ENCODE measurements around the gene ABCC8.
A peak's percentile ranks its signal among the peaks of the same experiment; 100 is the strongest.

Gene ABCC8

GRCh38 chr11:17481905-17482304 is 5.3 kb upstream of the ABCC8 start:
- ATAC-seq, result no peak
- no peak for TF ChIP-seq ZNF565 (CRISPR knock-in tag; conservative IDR thresholded peaks at IDR 0.05; ENCODE audit: low read depth)
- TF ChIP-seq ZC3H10 (CRISPR knock-in tag; IDR thresholded peaks at IDR 0.05), result no peak
- no peak for TF ChIP-seq TOX (CRISPR knock-in tag; IDR thresholded peaks at IDR 0.05; ENCODE audit: borderline replicate concordance)
- no peak for TF ChIP-seq GLIS3 (CRISPR knock-in tag; IDR thresholded peaks at IDR 0.05)
- no peak for TF ChIP-seq POU6F1 (CRISPR knock-in tag; IDR thresholded peaks at IDR 0.05; ENCODE audit: borderline replicate concordance, low read depth)
- no peak for TF ChIP-seq PATZ1 (CRISPR knock-in tag; IDR thresholded peaks at IDR 0.05; ENCODE audit: borderline replicate concordance)
- TF ChIP-seq BACH2 (CRISPR knock-in tag; IDR thresholded peaks at IDR 0.05; ENCODE audit: borderline replicate concordance), result no peak

GRCh38 chr11:17479284-17480214 is 2.9 kb upstream of the ABCC8 start:
- peak; percentile 69 for ATAC-seq
- no peak for TF ChIP-seq ZFP3 (CRISPR knock-in tag; IDR thresholded peaks at IDR 0.05)
- no peak for TF ChIP-seq POU6F1 (CRISPR knock-in tag; IDR thresholded peaks at IDR 0.05; ENCODE audit: borderline replicate concordance, low read depth)
- TF ChIP-seq PATZ1 (CRISPR knock-in tag; IDR thresholded peaks at IDR 0.05; ENCODE audit: borderline replicate concordance), result no peak
- TF ChIP-seq OSR1 (CRISPR knock-in tag; IDR thresholded peaks at IDR 0.05), result no peak
- TF ChIP-seq ZNF70 (CRISPR knock-in tag; IDR thresholded peaks at IDR 0.05), result no peak
- no peak for TF ChIP-seq ISL1 (CRISPR knock-in tag; IDR thresholded peaks at IDR 0.05)
- no peak for TF ChIP-seq ZNF565 (CRISPR knock-in tag; conservative IDR thresholded peaks at IDR 0.05; ENCODE audit: low read depth)
- TF ChIP-seq ZNF8 (CRISPR knock-in tag; IDR thresholded peaks at IDR 0.05), result no peak
- TF ChIP-seq PPARA (CRISPR knock-in tag; IDR thresholded peaks at IDR 0.05; ENCODE audit: borderline replicate concordance), result no peak
- TF ChIP-seq CSDC2 (CRISPR knock-in tag; IDR thresholded peaks at IDR 0.05), result no peak
- TF ChIP-seq ZFP30 (CRISPR knock-in tag; IDR thresholded peaks at IDR 0.05), result no peak
- TF ChIP-seq ARNTL (CRISPR knock-in tag; IDR thresholded peaks at IDR 0.05; ENCODE audit: borderline replicate concordance, low read depth), result no peak
- TF ChIP-seq CREB5 (CRISPR knock-in tag; IDR thresholded peaks at IDR 0.05; ENCODE audit: low read depth), result no peak
- TF ChIP-seq ESRRG (CRISPR knock-in tag; IDR thresholded peaks at IDR 0.05), result no peak

GRCh38 chr11:17478070-17478469 is 1.4 kb upstream of the ABCC8 start:
- no peak for ATAC-seq
- TF ChIP-seq GLIS3 (CRISPR knock-in tag; IDR thresholded peaks at IDR 0.05), result no peak
- no peak for TF ChIP-seq TOX (CRISPR knock-in tag; IDR thresholded peaks at IDR 0.05; ENCODE audit: borderline replicate concordance)
- no peak for TF ChIP-seq CSRNP3 (CRISPR knock-in tag; IDR thresholded peaks at IDR 0.05)
- TF ChIP-seq BACH2 (CRISPR knock-in tag; IDR thresholded peaks at IDR 0.05; ENCODE audit: borderline replicate concordance), result no peak
- TF ChIP-seq SNAI2 (CRISPR knock-in tag; IDR thresholded peaks at IDR 0.05), result no peak
- no peak for TF ChIP-seq ISL1 (CRISPR knock-in tag; IDR thresholded peaks at IDR 0.05)
- TF ChIP-seq ZNF565 (CRISPR knock-in tag; conservative IDR thresholded peaks at IDR 0.05; ENCODE audit: low read depth), result no peak
- TF ChIP-seq PPARA (CRISPR knock-in tag; IDR thresholded peaks at IDR 0.05; ENCODE audit: borderline replicate concordance), result no peak
- TF ChIP-seq ZFP3 (CRISPR knock-in tag; IDR thresholded peaks at IDR 0.05), result no peak
- TF ChIP-seq CSDC2 (CRISPR knock-in tag; IDR thresholded peaks at IDR 0.05), result no peak
- no peak for TF ChIP-seq TSHZ2 (CRISPR knock-in tag; IDR thresholded peaks at IDR 0.05)
- TF ChIP-seq TCF4 (CRISPR knock-in tag; IDR thresholded peaks at IDR 0.05; ENCODE audit: borderline replicate concordance), result no peak

All from SK-N-SH treated with all-trans-retinoic acid at 6 μM for 48 hours (cell line).